ENCODE results near the gene DNASE1L1. TPM values are rescaled to one million over a fixed set of nuclear protein-coding genes. Genes with fewer than 3 reads are reported as not detected.

The DNASE1L1 gene
- polyA plus RNA-seq, 1 donor (not counting 4 experiments of a cell fraction or from before 2014, with no cell fraction given), result 17.1 TPM

DNA sequence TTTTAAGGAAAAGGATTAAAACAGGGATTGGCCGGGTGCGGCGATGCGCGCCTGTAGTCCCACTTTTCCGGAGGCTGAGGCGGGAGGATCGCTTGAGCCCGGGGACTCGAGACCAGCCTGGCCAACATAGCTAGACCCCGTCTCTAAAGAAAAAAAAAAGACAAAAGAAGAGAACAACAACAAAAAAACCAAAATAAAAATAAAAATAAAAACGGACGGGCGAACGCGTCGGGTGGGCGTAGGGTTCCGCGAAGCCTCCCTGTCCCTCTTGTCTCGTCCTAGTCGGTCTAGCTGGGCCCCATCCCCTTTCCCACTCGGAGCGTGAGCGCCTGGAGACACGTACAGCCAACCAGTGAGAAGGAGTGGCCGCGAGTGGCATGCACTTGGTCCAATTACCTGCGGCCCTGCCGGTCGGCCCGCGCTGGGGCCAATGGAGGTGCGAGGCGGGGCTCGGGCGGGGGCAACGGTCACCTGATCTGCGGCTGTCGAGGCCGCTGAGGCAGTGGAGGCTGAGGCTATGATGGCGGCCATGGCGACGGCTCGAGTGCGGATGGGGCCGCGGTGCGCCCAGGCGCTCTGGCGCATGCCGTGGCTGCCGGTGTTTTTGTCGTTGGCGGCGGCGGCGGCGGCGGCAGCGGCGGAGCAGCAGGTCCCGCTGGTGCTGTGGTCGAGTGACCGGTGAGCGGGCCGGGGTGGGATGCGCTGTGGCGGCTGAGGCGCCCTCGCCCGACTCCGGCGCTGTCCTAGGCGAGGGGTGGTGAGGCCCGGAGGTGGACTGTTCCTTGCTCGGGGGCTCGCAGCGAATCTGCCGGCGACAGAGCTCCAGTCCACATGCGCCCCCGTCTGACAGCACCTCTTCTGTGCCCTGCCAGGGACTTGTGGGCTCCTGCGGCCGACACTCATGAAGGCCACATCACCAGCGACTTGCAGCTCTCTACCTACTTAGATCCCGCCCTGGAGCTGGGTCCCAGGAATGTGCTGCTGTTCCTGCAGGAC, 19.4 kb upstream of the DNASE1L1 start, which contains the start of gene ATP6AP1:
ATP6AP1 (plus strand) TSS at position 502 of the 996 bp plus-strand sequence; CDS start at position 518, 16 bp downstream.
- peak within 1 kb of the TSS; percentile 63 to 68 (median 68) for H3K4me3 ChIP-seq (ENCODE audit: control insufficient read depth in 2 of 3, extremely low read depth in 1 of 3, insufficient read depth in 2 of 3, low read depth in 1 of 3, low read length in 3 of 3)
- peaks cover 14% of the 10 kb centered on the region for H3K79me2 ChIP-seq (ENCODE audit: control insufficient read depth, insufficient read depth, low read length)
- no peak for TF ChIP-seq EZH2 (IDR thresholded peaks at IDR 0.05; ENCODE audit: low read length)
- TF ChIP-seq, protein P1, sequence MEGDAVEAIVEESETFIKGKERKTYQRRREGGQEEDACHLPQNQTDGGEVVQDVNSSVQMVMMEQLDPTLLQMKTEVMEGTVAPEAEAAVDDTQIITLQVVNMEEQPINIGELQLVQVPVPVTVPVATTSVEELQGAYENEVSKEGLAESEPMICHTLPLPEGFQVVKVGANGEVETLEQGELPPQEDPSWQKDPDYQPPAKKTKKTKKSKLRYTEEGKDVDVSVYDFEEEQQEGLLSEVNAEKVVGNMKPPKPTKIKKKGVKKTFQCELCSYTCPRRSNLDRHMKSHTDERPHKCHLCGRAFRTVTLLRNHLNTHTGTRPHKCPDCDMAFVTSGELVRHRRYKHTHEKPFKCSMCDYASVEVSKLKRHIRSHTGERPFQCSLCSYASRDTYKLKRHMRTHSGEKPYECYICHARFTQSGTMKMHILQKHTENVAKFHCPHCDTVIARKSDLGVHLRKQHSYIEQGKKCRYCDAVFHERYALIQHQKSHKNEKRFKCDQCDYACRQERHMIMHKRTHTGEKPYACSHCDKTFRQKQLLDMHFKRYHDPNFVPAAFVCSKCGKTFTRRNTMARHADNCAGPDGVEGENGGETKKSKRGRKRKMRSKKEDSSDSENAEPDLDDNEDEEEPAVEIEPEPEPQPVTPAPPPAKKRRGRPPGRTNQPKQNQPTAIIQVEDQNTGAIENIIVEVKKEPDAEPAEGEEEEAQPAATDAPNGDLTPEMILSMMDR (optimal IDR thresholded peaks at IDR 0.05 in 1 of 3, IDR thresholded peaks at IDR 0.05 in 1 of 3, conservative IDR thresholded peaks at IDR 0.05 in 1 of 3; ENCODE audit: extremely low read depth in 1 of 3, insufficient read depth in 2 of 3, low read length in 3 of 3), result no peak
- DNase-seq (ENCODE audit: low read depth, low spot score) (no peak), FAIRE-seq (no peak)
- peak within 1 kb of the TSS; percentile 81 for H3K4me2 ChIP-seq (ENCODE audit: control insufficient read depth, extremely low read depth, insufficient read depth, low read depth, low read length)
- peaks cover 4 to 5% of the 10 kb centered on the region in 2 experiments for H3K36me3 ChIP-seq (ENCODE audit: control insufficient read depth in 2 of 2, extremely low read depth in 1 of 2, insufficient read depth in 2 of 2, low read length in 2 of 2)
- no peaks in the 10 kb centered on the region for H3K27me3 ChIP-seq (ENCODE audit: control insufficient read depth, extremely low read depth, insufficient read depth, low read length)
- peak within 1 kb of the TSS; percentile 65 for H3K9ac ChIP-seq (ENCODE audit: control insufficient read depth, extremely low read depth, insufficient read depth, low read length)
- peak within 1 kb of the TSS; percentile 43 for H2AFZ ChIP-seq (ENCODE audit: control insufficient read depth, low read length)
- H3K9me3 ChIP-seq (ENCODE audit: control insufficient read depth, low read depth, low read length), result no peaks in the 10 kb centered on the region
- peaks cover 6% of the 10 kb centered on the region for H3K4me1 ChIP-seq (ENCODE audit: control insufficient read depth, extremely low read depth, insufficient read depth, low read length)
- no peaks in the 10 kb centered on the region for H3K9me1 ChIP-seq (ENCODE audit: control insufficient read depth, extremely low read depth, insufficient read depth, low read length)
- H4K20me1 ChIP-seq (ENCODE audit: control insufficient read depth, extremely low read depth, insufficient read depth, low read length), result no peaks in the 10 kb centered on the region
- dilution Hi-C loops (cut with MboI; ENCODE audit: extremely low pct_ligation_motif_present, low sequenced_read_pairs), result no loop called here
- no peak within 1 kb of the TSS for H3K27ac ChIP-seq (ENCODE audit: control insufficient read depth, insufficient read depth, low read length)

DNA sequence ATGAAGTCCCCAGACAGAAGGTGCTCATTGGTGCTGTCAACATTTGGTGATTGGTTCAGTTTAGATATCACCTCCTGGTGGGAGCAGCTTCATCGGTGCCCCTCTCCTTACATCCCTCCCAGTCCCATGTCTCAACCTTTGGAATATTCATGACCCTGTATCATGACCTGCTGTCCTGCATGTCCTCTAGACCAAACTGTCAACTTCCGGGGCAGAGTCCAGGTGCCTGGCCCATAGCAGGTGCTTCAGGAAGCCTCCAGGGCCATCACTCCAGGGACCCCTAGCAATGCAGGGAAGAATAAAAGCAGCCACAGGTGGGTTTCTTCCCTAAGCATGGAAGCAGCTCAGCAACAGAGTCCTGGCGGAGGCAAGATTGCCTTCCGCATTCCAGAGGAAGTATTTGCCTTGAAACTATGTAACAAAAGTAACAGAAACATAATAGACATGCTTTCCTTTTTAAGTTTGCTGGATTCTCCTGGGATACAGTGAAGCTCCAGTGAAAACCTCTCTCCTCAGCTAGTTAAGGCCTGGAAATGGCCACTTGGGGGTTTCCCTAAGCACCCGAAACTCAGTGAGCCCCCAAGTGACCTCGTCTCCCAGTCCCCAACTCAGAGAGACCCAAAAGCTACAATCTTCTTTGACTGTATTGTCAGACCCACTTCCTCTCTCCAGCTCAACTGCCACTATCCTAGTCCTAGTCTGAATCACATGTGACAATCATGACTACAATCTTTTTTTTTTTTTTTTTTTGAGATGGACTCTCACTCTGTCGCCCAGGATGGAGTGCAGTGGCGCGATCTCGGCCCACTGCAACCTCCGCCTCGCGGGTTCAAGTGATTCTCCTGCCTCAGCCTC, 18.1 kb upstream of the DNASE1L1 start:
- H3K9ac ChIP-seq (ENCODE audit: control insufficient read depth, extremely low read depth, insufficient read depth, low read length), result no peak overlapping the region
- no peak overlapping the region for H3K4me2 ChIP-seq (ENCODE audit: control insufficient read depth, extremely low read depth, insufficient read depth, low read depth, low read length)
- H3K36me3 ChIP-seq (ENCODE audit: control insufficient read depth in 2 of 2, extremely low read depth in 1 of 2, insufficient read depth in 2 of 2, low read length in 2 of 2), result peaks cover 2 to 4% of the 10 kb centered on the region in 2 experiments
- dilution Hi-C loops (cut with MboI; ENCODE audit: extremely low pct_ligation_motif_present, low sequenced_read_pairs), result no loop called here
- no peaks in the 10 kb centered on the region for H3K9me3 ChIP-seq (ENCODE audit: control insufficient read depth, low read depth, low read length)
- peaks cover 14% of the 10 kb centered on the region for H3K79me2 ChIP-seq (ENCODE audit: control insufficient read depth, insufficient read depth, low read length)
- no peak overlapping the region for H2AFZ ChIP-seq (ENCODE audit: control insufficient read depth, low read length)
- no peak for DNase-seq (ENCODE audit: low read depth, low spot score)
- no peak for FAIRE-seq
- H3K4me1 ChIP-seq (ENCODE audit: control insufficient read depth, extremely low read depth, insufficient read depth, low read length), result peaks cover 6% of the 10 kb centered on the region
- no peaks in the 10 kb centered on the region for H4K20me1 ChIP-seq (ENCODE audit: control insufficient read depth, extremely low read depth, insufficient read depth, low read length)
- H3K4me3 ChIP-seq (ENCODE audit: control insufficient read depth in 2 of 3, extremely low read depth in 1 of 3, insufficient read depth in 2 of 3, low read depth in 1 of 3, low read length in 3 of 3), result no peak overlapping the region
- TF ChIP-seq EZH2 (IDR thresholded peaks at IDR 0.05; ENCODE audit: low read length), result no peak
- TF ChIP-seq, protein P1 (optimal IDR thresholded peaks at IDR 0.05 in 1 of 3, IDR thresholded peaks at IDR 0.05 in 1 of 3, conservative IDR thresholded peaks at IDR 0.05 in 1 of 3; ENCODE audit: extremely low read depth in 1 of 3, insufficient read depth in 2 of 3, low read length in 3 of 3), result no peak
- H3K9me1 ChIP-seq (ENCODE audit: control insufficient read depth, extremely low read depth, insufficient read depth, low read length), result no peaks in the 10 kb centered on the region
- H3K27ac ChIP-seq (ENCODE audit: control insufficient read depth, insufficient read depth, low read length), result no peak overlapping the region
- H3K27me3 ChIP-seq (ENCODE audit: control insufficient read depth, extremely low read depth, insufficient read depth, low read length), result no peaks in the 10 kb centered on the region

Data from keratinocyte (primary cell).